ENCODE results near the gene LURAP1L. TPM values are rescaled to one million over a fixed set of nuclear protein-coding genes. Genes with fewer than 3 reads are reported as not detected.

The LURAP1L gene
- total RNA-seq, 2 donors from 2014 or later, result 0.24 to 1.3 TPM

DNA sequence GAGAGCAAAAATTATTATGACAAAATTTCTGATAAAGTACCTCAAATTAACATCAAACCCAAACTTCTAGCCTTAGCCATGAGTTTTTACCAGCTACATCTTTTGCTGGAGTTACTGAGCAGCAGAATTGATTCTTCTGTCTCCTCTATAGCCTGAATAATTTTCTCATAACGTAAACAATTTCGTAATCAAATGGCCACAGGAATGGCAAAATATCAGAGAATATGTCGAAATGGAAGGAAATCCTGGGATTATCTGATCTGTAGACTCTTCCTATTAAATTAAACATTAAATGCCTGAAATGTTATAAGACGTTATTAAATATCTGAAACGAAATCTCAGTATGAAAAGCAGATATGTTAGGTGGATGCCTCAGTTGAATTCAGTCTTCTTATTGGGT lies 41.1 kb downstream of the LURAP1L start:
- TF ChIP-seq, protein P1, sequence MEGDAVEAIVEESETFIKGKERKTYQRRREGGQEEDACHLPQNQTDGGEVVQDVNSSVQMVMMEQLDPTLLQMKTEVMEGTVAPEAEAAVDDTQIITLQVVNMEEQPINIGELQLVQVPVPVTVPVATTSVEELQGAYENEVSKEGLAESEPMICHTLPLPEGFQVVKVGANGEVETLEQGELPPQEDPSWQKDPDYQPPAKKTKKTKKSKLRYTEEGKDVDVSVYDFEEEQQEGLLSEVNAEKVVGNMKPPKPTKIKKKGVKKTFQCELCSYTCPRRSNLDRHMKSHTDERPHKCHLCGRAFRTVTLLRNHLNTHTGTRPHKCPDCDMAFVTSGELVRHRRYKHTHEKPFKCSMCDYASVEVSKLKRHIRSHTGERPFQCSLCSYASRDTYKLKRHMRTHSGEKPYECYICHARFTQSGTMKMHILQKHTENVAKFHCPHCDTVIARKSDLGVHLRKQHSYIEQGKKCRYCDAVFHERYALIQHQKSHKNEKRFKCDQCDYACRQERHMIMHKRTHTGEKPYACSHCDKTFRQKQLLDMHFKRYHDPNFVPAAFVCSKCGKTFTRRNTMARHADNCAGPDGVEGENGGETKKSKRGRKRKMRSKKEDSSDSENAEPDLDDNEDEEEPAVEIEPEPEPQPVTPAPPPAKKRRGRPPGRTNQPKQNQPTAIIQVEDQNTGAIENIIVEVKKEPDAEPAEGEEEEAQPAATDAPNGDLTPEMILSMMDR (conservative IDR thresholded peaks at IDR 0.05), result no peak
- Histone ChIP-seq H3K4me1 (ENCODE audit: control insufficient read depth, insufficient read depth, low read length) (no peaks in the 10 kb centered on the region), H3K27me3 (ENCODE audit: control insufficient read depth, insufficient read depth, low read length, poor library complexity, severe bottlenecking) (no peaks in the 10 kb centered on the region), H3K36me3 (ENCODE audit: control insufficient read depth, insufficient read depth, low read length) (no peaks in the 10 kb centered on the region), H3K9me3 (ENCODE audit: control insufficient read depth, low read length) (no peaks in the 10 kb centered on the region), H3K4me3 (ENCODE audit: low read length) (no peak overlapping the region), H3K27ac (ENCODE audit: low read depth, low read length) (no peak overlapping the region), H3K9ac (ENCODE audit: extremely low read depth, low read length, poor library complexity, severe bottlenecking) (no peak overlapping the region)
- DNase-seq, result no peak
- 90 to 100% methylated on average over 2 to 4 of the region's 5 CpGs for WGBS, 2 experiments (ENCODE audit: insufficient coverage in 1 of 2, insufficient read length in 1 of 2)
- Mint-ChIP-seq H3K27me3 (ENCODE audit: insufficient read depth) (no peaks in the 10 kb centered on the region), H3K4me3 (no peak overlapping the region), H3K9me3 (no peaks in the 10 kb centered on the region), H3K4me1 (peaks cover 21% of the 10 kb centered on the region), H3K36me3 (ENCODE audit: low read depth) (no peaks in the 10 kb centered on the region), H3K27ac (no peak overlapping the region)

DNA sequence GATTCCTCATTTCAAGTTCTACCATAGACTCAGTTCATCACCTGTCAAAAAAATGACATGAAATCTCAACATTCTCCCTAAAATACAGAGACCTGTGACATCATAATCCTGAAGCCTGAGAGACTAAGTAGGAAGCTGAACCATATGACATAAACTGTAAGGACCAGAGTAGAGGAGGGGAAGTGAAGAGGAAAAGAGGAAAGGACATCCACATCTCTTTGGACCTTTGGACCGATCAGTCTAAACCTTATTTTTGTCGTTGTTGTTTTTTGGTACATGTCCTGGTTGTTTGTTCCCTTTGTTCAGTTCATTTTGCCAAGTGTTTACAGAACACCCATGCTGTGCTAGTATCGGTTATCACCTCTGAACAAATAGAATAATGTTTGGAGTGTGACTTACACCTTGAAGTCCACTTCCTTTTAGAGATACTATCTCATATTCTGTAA lies 41.9 kb downstream of the LURAP1L start:
- H3K27me3 ChIP-seq (ENCODE audit: control insufficient read depth, insufficient read depth, low read length, poor library complexity, severe bottlenecking), result no peaks in the 10 kb centered on the region
- no peak overlapping the region for H3K4me3 ChIP-seq (ENCODE audit: low read length)
- no peak overlapping the region for H3K9ac ChIP-seq (ENCODE audit: extremely low read depth, low read length, poor library complexity, severe bottlenecking)
- no peak for DNase-seq
- no peaks in the 10 kb centered on the region for H3K9me3 ChIP-seq (ENCODE audit: control insufficient read depth, low read length)
- H3K4me1 ChIP-seq (ENCODE audit: control insufficient read depth, insufficient read depth, low read length), result no peaks in the 10 kb centered on the region
- TF ChIP-seq, protein P1 (conservative IDR thresholded peaks at IDR 0.05), result no peak
- peaks cover 21% of the 10 kb centered on the region for H3K4me1 Mint-ChIP-seq
- no peaks in the 10 kb centered on the region for H3K9me3 Mint-ChIP-seq
- no peaks in the 10 kb centered on the region for H3K36me3 ChIP-seq (ENCODE audit: control insufficient read depth, insufficient read depth, low read length)
- H3K27ac Mint-ChIP-seq, result no peak overlapping the region
- H3K27ac ChIP-seq (ENCODE audit: low read depth, low read length), result no peak overlapping the region
- H3K4me3 Mint-ChIP-seq, result no peak overlapping the region
- WGBS, 2 experiments (ENCODE audit: insufficient coverage in 1 of 2, insufficient read length in 1 of 2), result 86% methylated on average over 3 of the region's 3 CpGs; no CpG with 5 or more reads in 1 of the 2 experiments
- H3K27me3 Mint-ChIP-seq (ENCODE audit: insufficient read depth), result no peaks in the 10 kb centered on the region
- no peaks in the 10 kb centered on the region for H3K36me3 Mint-ChIP-seq (ENCODE audit: low read depth)

DNA sequence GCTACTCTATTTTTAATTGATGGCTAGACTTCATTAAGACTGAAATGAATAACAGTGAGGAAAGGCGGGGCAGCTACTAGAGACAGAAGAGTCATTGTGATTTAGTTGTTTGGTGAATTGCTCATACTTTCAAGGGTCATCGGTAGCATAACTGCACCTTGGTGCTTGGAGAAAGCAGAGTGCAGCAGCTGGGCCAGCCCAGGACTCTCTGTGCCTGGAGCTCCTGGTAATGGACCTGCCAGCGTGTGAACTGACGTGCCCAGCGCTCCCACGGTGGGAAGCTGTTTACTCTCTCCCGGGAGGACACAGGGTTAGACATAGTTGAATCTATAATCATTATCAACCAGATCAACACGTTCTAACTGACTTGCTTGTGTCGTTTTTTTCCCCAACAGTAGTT lies 42.9 kb downstream of the LURAP1L start:
- Histone ChIP-seq H3K36me3 (ENCODE audit: control insufficient read depth, insufficient read depth, low read length) (no peaks in the 10 kb centered on the region), H3K9me3 (ENCODE audit: control insufficient read depth, low read length) (no peaks in the 10 kb centered on the region), H3K27me3 (ENCODE audit: control insufficient read depth, insufficient read depth, low read length, poor library complexity, severe bottlenecking) (no peaks in the 10 kb centered on the region), H3K27ac (ENCODE audit: low read depth, low read length) (no peak overlapping the region), H3K4me1 (ENCODE audit: control insufficient read depth, insufficient read depth, low read length) (no peaks in the 10 kb centered on the region), H3K4me3 (ENCODE audit: low read length) (no peak overlapping the region), H3K9ac (ENCODE audit: extremely low read depth, low read length, poor library complexity, severe bottlenecking) (no peak overlapping the region)
- peaks cover 21% of the 10 kb centered on the region for H3K4me1 Mint-ChIP-seq
- H3K27ac Mint-ChIP-seq, result no peak overlapping the region
- DNase-seq, result peak; percentile 68
- no peak overlapping the region for H3K4me3 Mint-ChIP-seq
- 85 to 98% methylated on average over 5 to 9 of the region's 9 CpGs for WGBS, 2 experiments (ENCODE audit: insufficient coverage in 1 of 2, insufficient read length in 1 of 2)
- H3K27me3 Mint-ChIP-seq (ENCODE audit: insufficient read depth), result no peaks in the 10 kb centered on the region
- TF ChIP-seq, protein P1 (conservative IDR thresholded peaks at IDR 0.05), result no peak
- no peaks in the 10 kb centered on the region for H3K36me3 Mint-ChIP-seq (ENCODE audit: low read depth)
- H3K9me3 Mint-ChIP-seq, result no peaks in the 10 kb centered on the region

Data from endodermal cell (in vitro differentiated cells).